OCI-LY1 (cell line): ENCODE data around the gene GLB1L.

ENCODE experiments used
- H2AFZ ChIP-seq: fragments of 200-600 bp; sonication (generic), shearing (Covaris generic); 2 replicates; pipeline ENCODE4 v1.6.0; 2014; ENCODE audit warnings: antibody characterized with exemption, mild to moderate bottlenecking, low read length
- H3F3A ChIP-seq: fragments of 200-600 bp; sonication (generic), shearing (Covaris generic); 2 replicates; pipeline ENCODE4 v1.6.0; 2014; ENCODE audit warnings: mild to moderate bottlenecking, antibody characterized with exemption, low read length, moderate library complexity; ENCODE audit not compliant: insufficient read depth
- H3K27ac ChIP-seq: fragments of 200-600 bp; sonication (generic); 2 replicates; pipeline ENCODE4 v1.5.1; 2014; ENCODE audit warnings: low read length, mixed run types, mild to moderate bottlenecking, low read depth; ENCODE audit not compliant: poor library complexity, severe bottlenecking
- H3K27me3 ChIP-seq: fragments of 200-600 bp; sonication (generic); 2 replicates; pipeline ENCODE4 v1.6.0; 2014; ENCODE audit warnings: antibody characterized with exemption, mild to moderate bottlenecking, low read length, moderate library complexity; ENCODE audit not compliant: insufficient read depth
- H3K36me3 ChIP-seq: fragments of 200-600 bp; sonication (generic); 2 replicates; pipeline ENCODE4 v1.6.1; 2014; ENCODE audit warnings: mild to moderate bottlenecking, antibody characterized with exemption, low read length, moderate library complexity, mixed read lengths; ENCODE audit not compliant: insufficient read depth
- H3K4me1 ChIP-seq: fragments of 200-600 bp; sonication (generic); 2 replicates; pipeline ENCODE4 v1.5.1; 2014; ENCODE audit warnings: mild to moderate bottlenecking, low read length, moderate library complexity; ENCODE audit not compliant: insufficient read depth, severe bottlenecking
- H3K4me2 ChIP-seq: fragments of 200-600 bp; sonication (generic), shearing (Covaris generic); 2 replicates; pipeline ENCODE4 v1.6.1; 2014; ENCODE audit warnings: low read length
- H3K4me3 ChIP-seq: fragments of 200-600 bp; sonication (generic); 2 replicates; pipeline ENCODE4 v1.5.1; 2014; ENCODE audit warnings: low read length, low read depth, mild to moderate bottlenecking, mixed read lengths; ENCODE audit not compliant: poor library complexity, severe bottlenecking
- H3K79me2 ChIP-seq: fragments of 200-600 bp; shearing (Covaris generic); 2 replicates; pipeline ENCODE4 v1.6.1; 2016; ENCODE audit warnings: mixed run types, low read length, mixed read lengths; ENCODE audit not compliant: insufficient read depth
- H3K9ac ChIP-seq: fragments of 200-600 bp; sonication (generic), shearing (Covaris generic); 2 replicates; pipeline ENCODE4 v1.6.1; 2014; ENCODE audit warnings: mild to moderate bottlenecking, low read length, mixed read lengths
- H3K9me2 ChIP-seq: fragments of 200-600 bp; sonication (generic), shearing (Covaris generic); 2 replicates; pipeline ENCODE4 v1.6.1; 2014; ENCODE audit warnings: low read depth, mild to moderate bottlenecking, low read length, mixed read lengths
- H3K9me3 ChIP-seq: fragments of 200-600 bp; shearing (Covaris generic); 2 replicates; pipeline ENCODE4 v1.6.1; 2014; ENCODE audit warnings: low read length, mixed read lengths
- H4K20me1 ChIP-seq: fragments of 200-600 bp; sonication (generic), shearing (Covaris generic); 2 replicates; pipeline ENCODE4 v1.6.0; 2016; ENCODE audit warnings: mild to moderate bottlenecking, low read length; ENCODE audit not compliant: insufficient read depth
- EZH2 ChIP-seq: fragments of 200-600 bp; sonication (generic), shearing (Covaris generic); IDR thresholded peaks from 2 replicates; pipeline ENCODE4 v1.8.0; 2017; ENCODE audit warnings: borderline replicate concordance, mixed run types, mild to moderate bottlenecking, antibody characterized with exemption, low read length, moderate library complexity, mixed read lengths
- TF ChIP-seq, protein P1 (sequence below): fragments of 200-600 bp; sonication (generic), shearing (Covaris generic); IDR thresholded peaks from 2 replicates; pipeline ENCODE4 v1.5.1; 2017; ENCODE audit warnings: mild to moderate bottlenecking, antibody characterized with exemption, low read length, moderate library complexity, mixed read lengths

The GLB1L gene

DNA sequence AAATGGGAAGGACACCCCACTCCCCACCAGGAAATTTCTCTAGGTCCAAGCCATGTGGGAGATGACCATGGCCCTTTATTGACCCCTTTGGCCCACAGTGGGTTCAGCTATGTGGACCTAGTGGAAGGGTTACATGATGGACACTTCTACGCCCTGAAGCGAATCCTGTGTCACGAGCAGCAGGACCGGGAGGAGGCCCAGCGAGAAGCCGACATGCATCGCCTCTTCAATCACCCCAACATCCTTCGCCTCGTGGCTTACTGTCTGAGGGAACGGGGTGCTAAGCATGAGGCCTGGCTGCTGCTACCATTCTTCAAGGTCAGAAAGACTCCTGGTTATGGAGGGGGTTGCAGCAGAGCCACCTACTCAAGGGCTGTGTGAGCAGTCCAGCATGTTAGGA lies 1.3 kb upstream of the GLB1L start:
- peak overlapping the region; percentile 73; the same call in 1 of the 2 replicates for H3K4me2 ChIP-seq
- peaks cover 43% of the 10 kb centered on the region for H3K36me3 ChIP-seq

DNA sequence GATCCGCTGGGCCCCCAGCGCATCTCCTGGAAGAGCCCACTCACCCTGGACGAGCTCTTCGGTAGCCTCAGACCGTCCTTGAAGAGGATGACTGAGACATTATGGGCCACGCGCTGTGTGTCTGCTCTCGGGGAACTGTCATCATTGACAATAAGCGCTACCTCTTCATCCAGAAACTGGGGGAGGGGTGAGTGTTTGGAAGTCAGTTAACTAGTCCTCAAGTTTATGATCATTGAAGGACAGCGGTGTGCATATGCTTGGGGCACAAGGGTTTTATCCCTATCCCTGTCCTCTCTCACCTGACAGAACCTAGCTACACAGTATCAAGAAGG lies 621 bp upstream of the GLB1L start:
- Histone ChIP-seq H2AFZ (no peak overlapping the region), H4K20me1 (no peaks in the 10 kb centered on the region), H3K4me1 (peaks cover 60% of the 10 kb centered on the region), H3K4me3 (peak overlapping the region; percentile 78), H3F3A (no peaks in the 10 kb centered on the region), H3K79me2 (no peaks in the 10 kb centered on the region), H3K4me2 (peak overlapping the region; percentile 73), H3K9ac (peak overlapping the region; percentile 83), H3K27me3 (no peaks in the 10 kb centered on the region), H3K9me3 (no peaks in the 10 kb centered on the region), H3K27ac (peak overlapping the region; percentile 39), H3K9me2 (no peaks in the 10 kb centered on the region), H3K36me3 (peaks cover 36% of the 10 kb centered on the region)
- TF ChIP-seq, protein P1, sequence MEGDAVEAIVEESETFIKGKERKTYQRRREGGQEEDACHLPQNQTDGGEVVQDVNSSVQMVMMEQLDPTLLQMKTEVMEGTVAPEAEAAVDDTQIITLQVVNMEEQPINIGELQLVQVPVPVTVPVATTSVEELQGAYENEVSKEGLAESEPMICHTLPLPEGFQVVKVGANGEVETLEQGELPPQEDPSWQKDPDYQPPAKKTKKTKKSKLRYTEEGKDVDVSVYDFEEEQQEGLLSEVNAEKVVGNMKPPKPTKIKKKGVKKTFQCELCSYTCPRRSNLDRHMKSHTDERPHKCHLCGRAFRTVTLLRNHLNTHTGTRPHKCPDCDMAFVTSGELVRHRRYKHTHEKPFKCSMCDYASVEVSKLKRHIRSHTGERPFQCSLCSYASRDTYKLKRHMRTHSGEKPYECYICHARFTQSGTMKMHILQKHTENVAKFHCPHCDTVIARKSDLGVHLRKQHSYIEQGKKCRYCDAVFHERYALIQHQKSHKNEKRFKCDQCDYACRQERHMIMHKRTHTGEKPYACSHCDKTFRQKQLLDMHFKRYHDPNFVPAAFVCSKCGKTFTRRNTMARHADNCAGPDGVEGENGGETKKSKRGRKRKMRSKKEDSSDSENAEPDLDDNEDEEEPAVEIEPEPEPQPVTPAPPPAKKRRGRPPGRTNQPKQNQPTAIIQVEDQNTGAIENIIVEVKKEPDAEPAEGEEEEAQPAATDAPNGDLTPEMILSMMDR: no peak
- TF ChIP-seq EZH2: no peak

More for the DNA sequence above, 1.3 kb upstream of the GLB1L start:
- Histone ChIP-seq H3F3A (no peaks in the 10 kb centered on the region), H3K27me3 (no peaks in the 10 kb centered on the region), H4K20me1 (no peaks in the 10 kb centered on the region), H3K4me3 (peak overlapping the region; percentile 78), H3K27ac (no peak overlapping the region), H3K9me3 (no peaks in the 10 kb centered on the region), H3K79me2 (no peaks in the 10 kb centered on the region), H3K9me2 (no peaks in the 10 kb centered on the region), H2AFZ (no peak overlapping the region), H3K4me1 (peaks cover 67% of the 10 kb centered on the region), H3K9ac (no peak overlapping the region; the same call in 1 of the 2 replicates)
- no peak for TF ChIP-seq EZH2
- TF ChIP-seq, protein P1: no peak

DNA sequence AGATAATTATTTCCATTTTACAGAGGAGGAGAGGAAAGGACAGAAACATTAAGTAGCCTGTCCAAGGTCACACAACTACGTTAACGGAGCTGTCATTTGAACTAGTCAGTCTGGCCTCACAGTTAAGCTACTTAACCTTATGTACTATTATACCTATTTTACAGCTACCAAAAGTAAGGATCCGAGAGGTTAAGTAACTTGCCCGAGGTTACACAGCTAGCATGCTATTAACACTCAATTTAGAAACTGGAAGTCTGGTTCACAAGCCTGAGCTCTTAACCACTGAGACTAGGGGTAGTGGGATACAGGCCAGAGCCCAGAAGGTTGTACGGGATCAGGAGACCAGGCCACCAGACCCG lies 476 bp downstream of the GLB1L start:
- Histone ChIP-seq H3K27me3 (no peaks in the 10 kb centered on the region), H4K20me1 (no peaks in the 10 kb centered on the region), H3K27ac (no peak overlapping the region), H3F3A (no peaks in the 10 kb centered on the region), H3K9me2 (no peaks in the 10 kb centered on the region), H2AFZ (no peak overlapping the region), H3K4me3 (peak overlapping the region; percentile 78), H3K4me1 (peaks cover 50% of the 10 kb centered on the region), H3K9me3 (no peaks in the 10 kb centered on the region), H3K79me2 (no peaks in the 10 kb centered on the region), H3K4me2 (peak overlapping the region; percentile 73), H3K9ac (peak overlapping the region; percentile 83), H3K36me3 (peaks cover 25% of the 10 kb centered on the region; the same call in 1 of the 2 replicates)
- TF ChIP-seq, protein P1: no peak; the same call in 1 of the 2 replicates
- TF ChIP-seq EZH2: no peak
